GM18870 (cell line): ENCODE data around the gene RPS2.
"Not testable (repeated sequence)": the region's sequence is repeated elsewhere in the genome, so short reads cannot be mapped to it uniquely, and the experiment has no call there.

Experiments used
- ATAC-seq: cut with Tn5 transposase; IDR thresholded peaks from one replicate; pipeline ENCODE4 v1.9.1; 2021; ENCODE audit warnings: moderate library complexity; ENCODE audit not compliant: unreplicated experiment

RPS2 gene

DNA sequence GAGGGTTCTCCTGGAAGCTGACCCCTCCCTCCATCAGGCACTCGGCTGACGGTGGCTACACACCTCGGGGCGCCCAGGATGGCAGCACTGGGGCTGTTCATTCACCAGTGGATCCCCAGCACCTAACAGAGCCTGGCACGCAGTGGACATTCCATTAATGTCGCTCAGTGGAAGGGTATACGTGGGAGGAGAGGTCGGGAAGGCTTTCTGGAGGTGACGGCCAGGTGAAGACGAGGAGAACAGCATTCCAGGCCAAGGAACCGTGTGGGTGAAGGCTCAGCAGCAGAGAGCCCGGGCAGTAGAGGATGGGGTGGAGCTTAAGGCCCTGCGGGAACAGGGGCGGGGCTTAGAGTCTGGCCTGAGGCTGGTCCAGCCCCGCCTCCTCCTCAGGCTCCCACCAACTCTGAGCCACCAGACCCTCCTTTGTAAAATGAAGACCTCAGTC, 43.9 kb downstream of the RPS2 start:
- ATAC-seq = no peak

DNA sequence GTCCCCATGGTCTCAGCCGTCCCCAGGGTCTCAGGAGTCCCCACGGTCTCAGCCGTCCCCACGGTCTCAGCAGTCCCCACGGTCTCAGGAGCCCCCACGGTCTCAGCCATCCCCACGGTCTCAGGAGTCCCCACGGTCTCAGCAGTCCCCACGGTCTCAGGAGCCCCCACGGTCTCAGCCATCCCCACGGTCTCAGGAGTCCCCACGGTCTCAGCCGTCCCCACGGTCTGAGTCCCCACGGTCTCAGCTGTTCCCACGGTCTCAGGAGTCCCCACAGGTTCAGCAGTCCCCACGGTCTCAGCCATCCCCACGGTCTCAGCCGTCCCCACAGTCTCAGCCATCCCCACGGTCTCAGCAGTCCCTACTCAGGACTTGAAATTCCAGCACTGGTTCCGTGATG, 44.5 kb downstream of the RPS2 start:
- ATAC-seq = not testable (repeated sequence)

DNA sequence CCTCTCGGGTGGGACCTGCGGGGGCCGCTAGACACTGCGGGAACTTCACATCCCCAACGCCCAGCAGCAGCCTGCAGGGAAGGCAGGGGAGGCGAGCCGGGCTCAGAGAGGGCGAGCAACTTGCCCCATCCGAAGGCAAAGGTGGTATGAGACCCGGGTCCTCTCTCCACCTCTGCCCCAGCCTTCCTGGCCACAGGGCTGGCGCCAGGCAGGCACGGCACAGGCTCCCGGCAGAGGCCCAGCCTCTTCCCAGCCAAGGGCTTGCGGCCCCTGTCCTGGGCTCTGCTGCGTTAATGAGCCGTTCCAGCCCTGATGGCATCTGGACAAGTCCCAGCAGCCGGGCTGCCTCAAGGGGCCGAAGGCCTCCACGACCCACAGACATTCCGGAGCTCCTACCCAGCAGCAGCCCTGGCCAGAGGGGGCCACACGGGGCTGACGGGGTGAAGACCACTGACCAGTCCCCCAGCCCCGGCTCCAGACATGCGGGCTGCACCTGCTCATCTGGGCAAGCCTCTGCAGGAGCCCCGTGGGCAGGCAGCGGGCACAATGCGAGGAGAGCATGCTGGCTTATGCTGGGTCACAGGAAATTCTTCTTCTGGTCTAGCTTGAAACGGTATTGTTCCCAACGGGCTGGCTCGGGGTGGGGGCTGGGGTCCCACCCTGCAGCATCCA, 45.2 kb downstream of the RPS2 start:
- no peak for ATAC-seq

DNA sequence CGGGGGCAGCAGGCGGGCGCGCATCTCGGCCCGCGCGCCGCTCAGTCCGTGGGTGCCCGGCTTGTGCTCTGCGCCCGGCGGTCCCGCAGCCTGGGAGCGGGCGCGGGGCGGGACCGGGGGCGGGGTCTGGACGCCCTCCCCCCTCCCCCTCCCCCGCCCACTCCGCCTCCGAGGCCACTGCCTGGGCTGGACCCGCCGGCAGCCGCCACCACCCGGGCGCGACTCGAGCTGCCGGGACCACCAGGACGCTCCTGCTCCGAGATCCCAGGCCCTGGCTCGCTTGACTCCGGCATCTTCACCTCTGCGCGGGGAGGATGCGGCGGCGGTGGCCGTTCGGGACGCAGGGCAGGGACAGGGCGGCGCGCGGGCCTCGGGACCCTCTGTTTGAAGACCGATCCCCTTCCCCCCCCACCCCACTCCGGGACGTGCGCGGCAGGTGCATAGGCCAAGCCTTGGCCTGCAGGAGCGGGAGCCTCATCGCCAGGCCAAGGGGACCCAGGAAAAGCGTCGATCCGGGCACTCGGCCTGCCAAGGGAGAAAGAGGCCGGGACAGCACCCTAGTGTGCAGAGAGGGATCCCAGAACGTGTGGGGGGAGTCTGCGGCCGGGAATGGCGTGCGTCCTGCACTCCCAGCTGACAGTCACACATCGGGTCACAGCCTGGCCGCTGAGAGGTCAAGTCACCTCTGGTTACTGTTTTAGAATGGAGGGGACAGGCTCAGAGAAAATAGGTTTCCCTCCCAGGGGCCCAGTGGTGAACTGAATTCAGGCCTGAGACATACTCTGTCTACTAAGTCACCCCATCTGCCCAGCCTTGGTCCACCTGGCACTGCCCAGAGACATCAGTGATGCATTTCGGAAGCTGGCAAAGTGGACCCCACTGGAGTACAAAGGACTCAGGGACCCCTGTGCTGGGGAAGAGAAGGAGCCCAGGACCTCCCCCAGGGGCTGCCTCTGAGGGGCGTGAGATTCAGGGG, 46.0 kb downstream of the RPS2 start, which contains the start of gene HS3ST6:
Gene HS3ST6 (minus strand): TSS at position 65 of the 976 bp plus-strand sequence. CDS start 92 bp downstream, outside the sequence.
- no peak for ATAC-seq

DNA sequence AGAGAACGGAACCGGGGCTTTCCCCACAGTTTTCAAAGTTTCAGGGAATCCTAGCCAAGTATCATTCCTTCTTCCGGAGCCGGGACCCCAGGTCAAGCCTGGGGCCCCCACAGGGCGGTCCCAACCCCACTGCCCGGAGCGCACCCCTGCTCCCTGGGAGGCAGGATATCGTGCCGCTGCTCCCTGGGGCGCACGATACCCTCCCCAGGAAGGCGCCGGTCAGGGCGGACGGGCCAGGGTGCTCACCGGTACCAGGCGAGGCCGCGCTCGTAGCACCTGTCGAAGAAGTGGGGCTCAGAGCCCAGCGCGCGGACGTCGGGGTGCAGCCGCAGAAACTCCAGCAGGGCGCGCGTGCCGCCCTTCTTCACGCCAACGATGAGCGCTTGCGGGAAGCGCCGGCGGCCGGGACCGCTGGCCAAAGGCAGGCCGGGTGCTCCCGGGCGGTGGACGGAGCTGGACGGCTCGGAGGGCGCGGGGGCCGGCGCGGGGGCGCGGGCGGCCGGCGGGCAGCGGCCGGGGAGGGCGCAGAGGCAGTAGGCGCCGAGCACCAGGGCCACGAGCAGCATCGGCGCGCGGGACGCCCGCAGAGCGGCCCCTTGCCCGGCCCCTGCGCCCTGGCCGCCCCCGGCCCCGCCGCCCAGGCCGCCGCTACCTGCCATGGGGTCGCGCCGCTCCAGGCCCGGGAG, 46.8 kb downstream of the RPS2 start:
- ATAC-seq = no peak

DNA sequence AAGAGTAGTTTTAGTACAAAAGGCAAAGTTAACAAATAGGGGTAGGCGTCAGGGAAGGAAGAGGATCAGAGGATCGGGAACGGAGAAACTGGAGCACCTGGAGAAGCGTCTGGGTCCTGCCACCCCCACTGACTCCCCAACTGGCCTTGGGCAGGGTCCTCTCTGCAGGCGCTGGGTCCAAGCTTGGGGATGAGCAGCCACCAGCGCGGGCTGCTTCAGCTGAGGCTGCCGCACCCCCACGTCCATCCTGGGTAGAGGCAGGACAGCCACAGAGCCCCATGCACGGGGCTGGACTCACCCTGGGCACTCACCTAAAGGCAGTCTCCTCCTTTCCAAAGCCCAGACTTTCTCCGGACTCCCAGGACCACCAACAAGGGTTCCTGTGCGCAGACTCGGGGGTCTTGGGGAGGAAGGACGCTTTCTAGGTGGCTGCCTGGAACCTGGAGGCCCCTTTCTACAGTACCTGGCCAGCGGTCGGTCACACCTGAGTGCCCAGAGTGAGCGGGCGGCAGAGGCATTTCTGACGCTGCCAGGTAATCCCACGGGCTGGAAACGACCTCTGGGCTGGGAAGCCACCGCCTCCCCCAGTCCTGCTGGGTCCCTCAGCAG, 47.5 kb downstream of the RPS2 start:
- ATAC-seq = no peak

DNA sequence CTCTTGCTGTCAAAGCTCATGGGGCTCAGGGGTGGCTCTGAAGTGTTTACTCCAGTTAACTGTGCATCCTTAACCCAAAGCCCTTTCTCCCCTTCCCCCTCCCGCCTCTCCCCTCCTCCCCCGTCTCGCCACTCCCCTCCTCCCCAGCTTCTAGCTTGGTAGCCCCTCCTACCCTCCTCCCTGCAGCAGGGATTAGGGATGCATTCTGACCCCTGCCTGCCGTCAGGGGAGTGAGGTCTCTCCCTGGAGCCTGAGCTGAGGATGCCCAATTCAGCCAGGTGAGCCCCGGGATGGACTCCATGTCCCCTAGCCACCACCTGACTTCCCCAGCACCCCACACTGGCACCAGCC, 48.0 kb downstream of the RPS2 start:
- no peak for ATAC-seq

DNA sequence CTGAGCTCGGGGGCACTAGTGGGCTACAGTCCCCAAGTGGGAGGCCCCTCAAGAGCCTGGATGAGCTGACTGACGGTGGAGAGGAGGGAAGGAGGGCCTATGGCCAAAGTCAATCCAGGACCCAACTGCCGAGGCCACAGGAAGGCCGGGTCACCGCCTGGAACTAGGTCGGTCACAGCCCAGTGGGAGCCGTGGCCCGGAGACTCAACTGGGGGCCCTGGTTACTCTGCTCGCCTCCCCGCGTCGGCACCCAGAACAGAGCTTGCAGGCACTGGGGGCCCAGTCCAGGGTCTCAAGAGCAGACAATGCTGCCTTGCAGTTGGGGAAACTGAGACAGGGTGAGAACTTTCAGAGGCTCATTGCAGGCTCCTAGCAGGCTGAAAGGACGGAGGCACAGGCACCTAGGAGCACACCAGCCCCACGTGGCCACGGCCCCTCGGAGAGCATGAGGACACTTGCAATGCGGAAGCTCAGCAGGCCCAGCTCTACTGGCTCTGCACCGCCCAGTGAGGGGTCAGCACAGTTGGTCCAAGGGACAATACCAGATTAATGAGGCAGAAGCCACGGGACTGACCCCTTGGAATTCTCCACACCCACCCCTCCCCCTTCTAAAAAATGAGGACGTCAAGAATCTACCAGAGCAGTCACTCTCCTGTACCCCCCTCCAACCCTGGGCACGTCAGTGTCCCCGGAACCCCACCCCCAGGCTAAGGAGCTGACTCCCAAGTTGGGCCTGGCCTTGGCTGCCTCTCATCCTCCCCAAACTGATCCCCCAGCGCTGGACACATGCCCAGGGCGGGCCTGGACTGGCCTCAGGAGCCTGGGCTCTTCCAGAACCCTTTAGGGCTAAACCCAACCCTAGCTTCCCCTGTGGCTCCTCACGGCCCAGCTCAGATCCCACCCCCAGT, 48.6 kb downstream of the RPS2 start:
- ATAC-seq = no peak

DNA sequence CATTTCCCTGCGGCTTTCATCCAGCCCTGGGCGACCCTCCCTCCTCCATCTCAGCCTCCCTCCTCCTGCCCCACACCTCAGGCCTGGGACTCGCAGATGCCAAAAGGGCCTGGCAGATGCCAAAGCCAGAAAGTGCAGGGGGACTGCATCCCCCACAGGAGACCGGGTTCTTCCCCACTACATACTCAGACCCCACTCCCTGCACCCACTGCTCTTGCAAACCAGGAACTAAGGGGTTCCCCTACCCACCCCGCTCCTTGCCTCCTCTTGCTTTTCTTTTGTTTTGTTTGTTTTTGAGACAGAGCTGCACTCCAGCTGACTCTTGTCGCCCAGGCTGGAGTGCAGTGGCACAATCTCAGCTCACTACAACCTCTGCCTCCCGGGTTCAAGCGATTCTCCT, 49.6 kb downstream of the RPS2 start:
- ATAC-seq = no peak

DNA sequence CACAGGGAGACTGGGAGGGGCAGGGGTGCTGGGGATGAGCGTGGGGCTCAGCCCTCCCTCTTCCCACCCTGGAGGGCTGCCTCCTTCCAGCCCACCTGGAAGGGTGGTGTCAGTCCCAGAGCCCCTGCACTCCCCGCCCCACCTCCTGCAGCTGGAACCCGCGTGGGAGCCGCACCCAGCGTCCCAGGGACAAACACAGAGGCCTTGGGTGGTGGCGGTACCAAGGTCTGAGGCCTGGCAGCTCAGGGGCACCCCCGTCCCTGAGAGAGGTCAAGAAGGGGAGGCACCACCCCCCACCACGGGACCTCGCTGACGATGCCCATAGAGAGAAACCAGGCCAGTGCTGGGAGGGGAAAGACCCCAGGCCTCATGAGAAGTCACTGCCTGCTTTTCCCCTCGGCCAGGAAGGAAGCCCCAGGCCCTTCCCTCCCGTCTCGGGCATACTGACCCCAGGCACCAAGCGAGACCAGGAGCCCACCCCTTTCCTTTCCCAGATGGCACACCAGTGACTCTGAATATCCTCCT, 50.5 kb downstream of the RPS2 start:
- no peak for ATAC-seq

DNA sequence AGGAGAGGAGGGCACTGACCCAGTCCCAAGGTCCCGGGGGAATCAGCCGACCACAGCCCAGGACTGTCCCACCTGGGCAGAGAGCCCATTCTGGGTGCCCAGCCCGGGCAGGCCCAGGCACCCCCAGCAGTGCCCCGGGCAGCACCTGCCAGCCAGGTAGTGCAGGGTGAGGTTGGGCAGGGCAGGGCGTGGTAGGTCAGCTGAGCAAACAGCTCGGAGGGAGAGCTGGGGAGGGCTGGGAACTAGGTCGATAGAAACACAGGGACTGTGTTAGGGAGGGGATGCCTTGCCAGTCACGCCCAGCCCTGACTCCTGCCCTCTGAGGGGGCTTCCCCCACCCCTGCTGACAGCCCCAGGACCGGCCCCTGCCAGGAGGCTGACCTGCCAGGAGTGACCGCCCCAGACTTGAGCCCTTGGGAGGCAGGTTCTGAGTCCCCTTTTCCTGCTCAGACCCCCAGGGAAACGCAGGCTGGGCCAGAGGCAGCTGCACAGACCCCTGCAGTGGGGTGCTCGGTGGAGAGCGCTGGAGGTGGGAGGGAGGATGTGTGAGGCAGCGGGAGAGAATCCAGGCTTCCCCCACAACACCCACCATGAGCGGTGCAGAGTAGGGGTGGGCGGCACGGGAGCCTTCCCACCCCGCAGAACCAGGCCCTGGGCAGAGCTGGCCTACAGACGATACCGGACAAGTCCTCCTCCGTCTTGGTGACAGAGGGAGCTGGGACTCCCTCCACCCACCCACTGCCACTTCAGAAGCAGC, 51.1 kb downstream of the RPS2 start:
- no peak for ATAC-seq

DNA sequence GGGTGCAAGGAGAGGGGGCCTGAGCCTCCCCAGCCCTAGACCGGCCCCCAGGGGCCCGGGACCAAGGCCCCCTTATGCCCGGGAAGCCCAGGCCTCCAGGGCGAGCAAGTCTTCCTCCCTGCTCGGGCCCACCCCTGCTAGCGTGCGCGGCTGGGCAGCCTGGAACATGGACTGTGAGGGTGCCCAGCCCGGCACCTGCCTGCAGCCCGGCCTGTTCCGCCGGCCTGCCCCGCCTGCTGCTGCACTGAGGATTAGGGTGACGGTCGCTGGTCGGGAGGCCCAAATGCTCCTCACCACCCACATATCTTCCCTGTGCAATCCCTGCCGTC, 52.4 kb downstream of the RPS2 start:
- no peak for ATAC-seq
